G401.6 (cell line): ENCODE data around the gene TRIM14.

Experiments
- FAIRE-seq: peaks from 2 replicates; lab custom pipeline; 2012; peaks lifted over from hg19 to GRCh38; lab: Jason Lieb, UNC

The TRIM14 gene

GRCh38 chr9:98118640-98119601 lies at the start of gene TRIM14:
Gene TRIM14 (minus strand): TSS chr9:98119222. CDS start chr9:98119188, 34 bp downstream.
- no peak for FAIRE-seq

GRCh38 chr9:98168153-98168780 lies 49.2 kb upstream of the TRIM14 start:
- no peak for FAIRE-seq

GRCh38 chr9:98164912-98165311 lies 45.9 kb upstream of the TRIM14 start:
- FAIRE-seq, result no peak

- no peak for FAIRE-seq
Observed at GRCh38 chr9:98162613-98163012, 43.6 kb upstream of the TRIM14 start.

- no peak for FAIRE-seq
Observed at GRCh38 chr9:98161851-98162250, 42.8 kb upstream of the TRIM14 start.

- FAIRE-seq, result no peak
Observed at GRCh38 chr9:98159790-98160189, 40.8 kb upstream of the TRIM14 start.

- FAIRE-seq, result no peak
Observed at GRCh38 chr9:98159301-98159700, 40.3 kb upstream of the TRIM14 start.

GRCh38 chr9:98158071-98158831 lies 39.2 kb upstream of the TRIM14 start:
- FAIRE-seq, result no peak

GRCh38 chr9:98157372-98157771 lies 38.4 kb upstream of the TRIM14 start:
- FAIRE-seq, result no peak

GRCh38 chr9:98154678-98155077 lies 35.7 kb upstream of the TRIM14 start:
- no peak for FAIRE-seq

- no peak for FAIRE-seq
Observed at GRCh38 chr9:98152526-98152925, 33.5 kb upstream of the TRIM14 start.

- FAIRE-seq, result no peak
Observed at GRCh38 chr9:98150721-98151120, 31.7 kb upstream of the TRIM14 start.

GRCh38 chr9:98150164-98150563 lies 31.1 kb upstream of the TRIM14 start:
- FAIRE-seq, result no peak

GRCh38 chr9:98149422-98149821 lies 30.4 kb upstream of the TRIM14 start:
- FAIRE-seq, result no peak

GRCh38 chr9:98148486-98148885 lies 29.5 kb upstream of the TRIM14 start:
- no peak for FAIRE-seq

- FAIRE-seq, result no peak
Observed at GRCh38 chr9:98147582-98147981, 28.6 kb upstream of the TRIM14 start.

GRCh38 chr9:98146101-98146991 lies 27.3 kb upstream of the TRIM14 start:
- FAIRE-seq, result no peak

GRCh38 chr9:98144631-98145030 lies 25.6 kb upstream of the TRIM14 start:
- no peak for FAIRE-seq

GRCh38 chr9:98144076-98144475 lies 25.1 kb upstream of the TRIM14 start:
- FAIRE-seq, result no peak

- FAIRE-seq, result no peak
Observed at GRCh38 chr9:98142925-98143481, 24.0 kb upstream of the TRIM14 start.

- FAIRE-seq, result no peak
Observed at GRCh38 chr9:98142182-98142907, 23.3 kb upstream of the TRIM14 start.
